CD4-positive, CD25-positive, alpha-beta regulatory T cell (primary cell): ENCODE data around the gene NOP9. TPM values are rescaled to one million over a fixed set of nuclear protein-coding genes. Genes with fewer than 3 reads are reported as not detected.

Experiments
- ATAC-seq, 2 donors: fragments of 150-1000 bp; cut with Tn5 transposase; one replicate each; pipeline ENCODE4 v1.10.0; 2021; ENCODE audit warnings: low read depth in 2 of 2, moderate number of reproducible peaks in 2 of 2, moderate library complexity in 1 of 2
- DNase-seq, 3 donors: peaks; one replicate each; pipeline versions ENCODE4 v3.0.0 to v3.0.0-alpha.2; 2012 to 2022; ENCODE audit warnings: mixed read lengths in 1 of 3
- H3K27ac ChIP-seq: one replicate; pipeline ENCODE4 v1.7.0; 2013; ENCODE audit warnings: mild to moderate bottlenecking, low read length; ENCODE audit not compliant: insufficient read depth, poor library complexity, severe bottlenecking
- H3K27me3 ChIP-seq: one replicate; pipeline ENCODE4 v1.7.0; 2013; ENCODE audit warnings: low read length; ENCODE audit not compliant: control insufficient read depth, insufficient read depth
- H3K36me3 ChIP-seq: one replicate; pipeline ENCODE4 v1.7.0; 2013; ENCODE audit warnings: mild to moderate bottlenecking, low read length, moderate library complexity; ENCODE audit not compliant: control insufficient read depth, insufficient read depth
- H3K4me1 ChIP-seq: 2 replicates; pipeline ENCODE4 v1.7.0; 2013; ENCODE audit warnings: mild to moderate bottlenecking, low read length; ENCODE audit not compliant: insufficient read depth, control insufficient read depth, poor library complexity, severe bottlenecking
- H3K4me3 ChIP-seq: one replicate; pipeline ENCODE4 v1.7.0; 2013; ENCODE audit warnings: low read depth, mild to moderate bottlenecking, low read length, moderate library complexity
- H3K9me3 ChIP-seq, 2 experiments: 1 replicate in 1 of 2; 2 replicates in 1 of 2; pipeline ENCODE4 v1.7.0; 2013; ENCODE audit warnings: low read length in 2 of 2, mild to moderate bottlenecking in 1 of 2, moderate library complexity in 1 of 2; ENCODE audit not compliant: control insufficient read depth in 2 of 2
- H3K27ac Mint-ChIP-seq, 3 donors: one replicate each; pipeline ENCODE4 v1.8.0; 2020 to 2022; ENCODE audit warnings: mild to moderate bottlenecking in 3 of 3, mixed read lengths in 3 of 3, moderate library complexity in 2 of 3
- H3K27me3 Mint-ChIP-seq: one replicate; pipeline ENCODE4 v1.8.0; 2022; ENCODE audit warnings: mild to moderate bottlenecking, mixed read lengths
- H3K36me3 Mint-ChIP-seq: one replicate; pipeline ENCODE4 v1.8.0; 2020; ENCODE audit warnings: mixed read lengths
- H3K4me1 Mint-ChIP-seq, 4 donors: one replicate each; pipeline ENCODE4 v1.8.0; 2020 to 2022; ENCODE audit warnings: mixed read lengths in 4 of 4, mild to moderate bottlenecking in 1 of 4
- H3K4me3 Mint-ChIP-seq, 4 donors: one replicate each; pipeline ENCODE4 v1.8.0; 2020 to 2022; ENCODE audit warnings: mild to moderate bottlenecking in 4 of 4, mixed read lengths in 4 of 4, moderate library complexity in 3 of 4
- H3K9me3 Mint-ChIP-seq, 7 donors: one replicate each; pipeline ENCODE4 v1.8.0; 2020 to 2022; ENCODE audit warnings: mixed read lengths in 7 of 7, mild to moderate bottlenecking in 3 of 7, moderate library complexity in 2 of 7
- polyA plus RNA-seq, 4 donors: library from polyadenylated mRNA; unstranded; fragments of 300-500 nt; fragmentation: Illumina TruSeq; gene quantifications; one replicate each; pipeline ENCODE4 v1.2.3, GENCODE V29; 2021
- total RNA-seq: library from RNA; stranded (reverse); gene quantifications from one replicate; pipeline ENCODE4 v1.2.3, GENCODE V29; 2022

The NOP9 gene
- total and polyA plus RNA-seq, 5 donors from 2014 or later = 1.3 to 30.0 (median 2.1) TPM

DNA sequence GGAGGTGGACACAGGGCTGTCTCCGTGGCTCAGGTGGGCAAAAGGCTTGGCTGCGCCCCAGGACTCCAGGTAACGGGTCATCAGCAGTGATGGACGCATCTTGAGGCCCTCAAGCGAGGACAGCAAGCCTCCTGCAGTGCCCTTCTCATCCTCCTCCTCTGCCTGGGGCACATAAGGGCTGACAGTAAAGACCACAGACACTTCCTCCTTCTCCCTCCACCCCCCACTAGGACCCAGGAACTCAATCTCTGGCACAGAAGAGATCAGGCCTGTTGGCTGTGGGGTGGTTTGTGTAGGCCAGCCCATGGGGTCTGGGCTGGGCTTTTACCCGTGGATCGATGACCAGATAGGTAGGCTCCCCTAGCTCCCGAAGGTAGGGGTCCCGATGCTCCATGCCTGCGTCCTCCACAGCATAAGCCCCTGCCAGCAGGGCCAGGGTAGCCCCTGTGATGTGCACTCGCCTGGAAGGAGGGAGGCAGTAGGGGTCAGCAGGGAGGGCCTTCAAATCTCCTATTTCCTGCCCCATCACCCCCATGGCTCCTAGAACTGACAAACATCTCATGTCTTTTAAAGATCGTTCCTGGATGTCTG lies 29.5 kb downstream of the NOP9 start:
- DNase-seq = no peak
- H3K36me3 Mint-ChIP-seq = no peaks in the 10 kb centered on the region
- H3K4me1 ChIP-seq = peaks cover 28% of the 10 kb centered on the region
- no peak overlapping the region for H3K27ac ChIP-seq
- no peak overlapping the region for H3K4me3 Mint-ChIP-seq
- no peak overlapping the region for H3K4me3 ChIP-seq
- H3K27ac Mint-ChIP-seq = peak overlapping the region in 2 of 3 donors; percentile 39 to 79
- peaks cover 0 to 3% (median 0%) of the 10 kb centered on the region in 7 donors for H3K9me3 Mint-ChIP-seq
- no peak for ATAC-seq
- H3K9me3 ChIP-seq = no peaks in the 10 kb centered on the region
- peaks cover 32% of the 10 kb centered on the region for H3K27me3 Mint-ChIP-seq
- no peaks in the 10 kb centered on the region for H3K36me3 ChIP-seq
- H3K27me3 ChIP-seq = peaks cover 4% of the 10 kb centered on the region
- peaks cover 6 to 51% (median 18%) of the 10 kb centered on the region in 4 donors for H3K4me1 Mint-ChIP-seq

DNA sequence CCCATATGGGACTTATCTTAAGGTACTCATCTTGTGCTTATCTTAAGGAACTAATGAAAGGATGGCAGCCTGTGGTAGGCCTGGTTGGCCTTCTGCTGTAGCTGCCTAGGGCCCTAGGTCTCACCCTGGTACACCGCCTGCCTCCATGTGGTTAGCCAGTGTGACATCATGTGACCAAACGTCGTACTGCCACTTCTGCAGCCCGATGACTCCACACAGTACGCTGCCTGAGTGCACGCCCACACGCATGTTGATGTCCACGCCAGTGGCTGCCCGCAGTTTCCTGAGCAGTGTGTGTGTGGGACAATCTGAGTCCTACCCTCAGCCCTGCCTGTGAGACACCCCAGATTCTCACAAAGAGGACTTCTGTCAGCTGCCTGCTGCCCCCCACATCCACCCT lies 30.1 kb downstream of the NOP9 start:
- Histone ChIP-seq H3K27ac (no peak overlapping the region), H3K36me3 (no peaks in the 10 kb centered on the region), H3K4me3 (no peak overlapping the region), H3K4me1 (peaks cover 33% of the 10 kb centered on the region), H3K9me3 (no peaks in the 10 kb centered on the region), H3K27me3 (peaks cover 4% of the 10 kb centered on the region)
- H3K27ac Mint-ChIP-seq = peak overlapping the region in 1 of 3 donors; percentile 79
- peaks cover 0 to 3% (median 0%) of the 10 kb centered on the region in 7 donors for H3K9me3 Mint-ChIP-seq
- ATAC-seq (no peak), DNase-seq (no peak)
- H3K36me3 Mint-ChIP-seq = no peaks in the 10 kb centered on the region
- no peak overlapping the region for H3K4me3 Mint-ChIP-seq
- peaks cover 6 to 55% (median 18%) of the 10 kb centered on the region in 4 donors for H3K4me1 Mint-ChIP-seq
- peaks cover 31% of the 10 kb centered on the region for H3K27me3 Mint-ChIP-seq

GRCh38 chr14:24330973-24331674 lies 31.5 kb downstream of the NOP9 start:
- Histone ChIP-seq H3K4me1 (peaks cover 39% of the 10 kb centered on the region), H3K9me3 (no peaks in the 10 kb centered on the region), H3K4me3 (peak overlapping the region; percentile 13), H3K27ac (no peak overlapping the region), H3K27me3 (peaks cover 4% of the 10 kb centered on the region), H3K36me3 (no peaks in the 10 kb centered on the region)
- H3K36me3 Mint-ChIP-seq = peaks cover 2% of the 10 kb centered on the region
- H3K9me3 Mint-ChIP-seq = no peaks in the 10 kb centered on the region
- peaks cover 6 to 61% (median 21%) of the 10 kb centered on the region in 4 donors for H3K4me1 Mint-ChIP-seq
- no peak for ATAC-seq
- H3K27me3 Mint-ChIP-seq = peaks cover 40% of the 10 kb centered on the region
- no peak overlapping the region for H3K4me3 Mint-ChIP-seq
- H3K27ac Mint-ChIP-seq = peak overlapping the region in 1 of 3 donors; percentile 62
- DNase-seq = no peak

DNA sequence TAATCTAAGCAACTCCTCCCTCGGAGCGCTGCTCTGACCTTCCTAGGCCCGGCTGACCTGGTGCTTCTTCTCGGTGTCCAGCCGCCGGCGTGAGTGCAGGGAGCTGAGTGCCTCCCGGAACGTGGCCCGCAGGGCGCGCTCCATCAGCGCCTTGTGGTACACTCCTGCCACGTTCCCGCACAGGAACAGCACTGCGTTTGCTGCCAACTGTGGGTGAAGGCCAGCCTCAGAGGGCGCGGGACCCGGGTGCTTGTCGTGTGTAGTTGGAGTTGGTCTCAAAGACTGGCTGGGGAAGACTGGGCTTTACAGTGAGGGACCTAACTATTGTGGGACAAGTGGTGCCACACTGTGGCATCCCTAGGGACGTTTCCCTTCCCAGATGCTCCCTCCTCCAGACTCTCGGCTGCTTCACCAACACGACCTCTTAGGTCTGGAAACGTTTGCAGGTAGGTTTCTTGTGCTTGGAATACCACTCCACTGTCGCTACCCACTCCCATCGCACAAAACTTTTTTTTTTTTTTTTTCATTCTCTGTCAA lies 32.1 kb downstream of the NOP9 start:
- Mint-ChIP-seq H3K4me1 (peaks cover 6 to 62% (median 24%) of the 10 kb centered on the region in 4 donors), H3K9me3 (no peaks in the 10 kb centered on the region)

DNA sequence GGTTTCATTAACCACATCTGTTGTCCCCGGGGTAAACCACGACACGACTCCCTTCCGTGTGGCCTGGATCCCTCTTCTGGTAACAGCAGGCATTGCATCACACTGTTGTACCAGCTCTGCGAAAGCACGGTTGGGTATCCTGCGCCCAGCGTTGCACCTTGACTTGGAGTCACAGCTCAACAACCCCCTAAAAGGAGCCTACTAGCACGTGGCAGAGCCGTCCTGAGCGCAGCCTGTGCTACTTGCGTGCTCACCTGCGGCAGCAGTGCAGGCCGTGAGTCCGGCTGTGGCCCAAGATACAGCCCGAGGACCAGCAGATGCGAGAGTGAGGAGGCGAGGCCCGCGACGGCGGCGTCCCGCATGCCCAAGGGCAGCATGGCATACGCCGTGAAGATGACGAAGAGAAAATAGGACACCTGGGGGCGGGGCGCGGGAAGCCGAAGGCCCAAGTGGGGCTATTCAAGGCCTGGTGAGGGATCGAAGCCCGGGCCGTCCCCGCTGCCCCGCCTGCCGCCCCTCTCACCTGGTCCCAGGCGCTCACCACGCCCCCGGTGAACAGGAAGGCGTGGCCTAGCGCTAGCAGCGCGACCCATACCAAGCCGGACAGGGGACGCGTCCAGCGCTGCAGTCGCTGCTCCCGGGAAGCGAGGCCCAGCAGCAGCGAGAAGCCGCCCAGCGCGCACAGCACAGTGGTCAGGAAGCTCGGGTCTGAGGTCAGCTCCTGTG lies 32.8 kb downstream of the NOP9 start:
- Histone ChIP-seq H3K4me1 (peaks cover 39% of the 10 kb centered on the region), H3K9me3 (no peaks in the 10 kb centered on the region), H3K4me3 (peak overlapping the region; percentile 43), H3K27ac (no peak overlapping the region), H3K36me3 (peaks cover 9% of the 10 kb centered on the region), H3K27me3 (peaks cover 4% of the 10 kb centered on the region)
- H3K9me3 Mint-ChIP-seq = no peaks in the 10 kb centered on the region
- DNase-seq (peak; percentile 76 to 94 (median 89)), ATAC-seq (peak; percentile 92)
- peaks cover 13% of the 10 kb centered on the region for H3K36me3 Mint-ChIP-seq
- peaks cover 45% of the 10 kb centered on the region for H3K27me3 Mint-ChIP-seq
- peak overlapping the region; percentile 79 to 90 (median 88) for H3K4me3 Mint-ChIP-seq
- peaks cover 6 to 61% (median 23%) of the 10 kb centered on the region in 4 donors for H3K4me1 Mint-ChIP-seq
- H3K27ac Mint-ChIP-seq = peak overlapping the region; percentile 57 to 84 (median 82)

More for the DNA sequence above, 32.1 kb downstream of the NOP9 start:
- H3K27me3 ChIP-seq = peaks cover 4% of the 10 kb centered on the region
- Mint-ChIP-seq H3K27ac (peak overlapping the region; percentile 57 to 84 (median 82)), H3K36me3 (peaks cover 7% of the 10 kb centered on the region), H3K4me3 (peak overlapping the region; percentile 71 to 90 (median 83)), H3K27me3 (peaks cover 46% of the 10 kb centered on the region)
- peaks cover 39% of the 10 kb centered on the region for H3K4me1 ChIP-seq
- H3K4me3 ChIP-seq = peak overlapping the region; percentile 43
- DNase-seq = no peak
- ATAC-seq = no peak
- no peaks in the 10 kb centered on the region for H3K9me3 ChIP-seq
- no peak overlapping the region for H3K27ac ChIP-seq
- peaks cover 3% of the 10 kb centered on the region for H3K36me3 ChIP-seq

- H3K36me3 ChIP-seq = peaks cover 18% of the 10 kb centered on the region
- H3K4me3 ChIP-seq = peak within 1 kb of the TSS; percentile 44
- H3K27ac ChIP-seq = no peak within 1 kb of the TSS
- DNase-seq (peak in 1 of 3 donors; percentile 26), ATAC-seq (peak in 1 of 2 donors; percentile 15)
- H3K4me1 Mint-ChIP-seq = peaks cover 6 to 70% (median 31%) of the 10 kb centered on the region in 4 donors
- peaks cover 4% of the 10 kb centered on the region for H3K27me3 ChIP-seq
- H3K36me3 Mint-ChIP-seq = peaks cover 25% of the 10 kb centered on the region
- H3K4me3 Mint-ChIP-seq = peak within 1 kb of the TSS; percentile 48 to 90 (median 82)
- H3K27ac Mint-ChIP-seq = peak within 1 kb of the TSS in 1 of 3 donors; percentile 14
- H3K9me3 ChIP-seq = no peaks in the 10 kb centered on the region
- H3K9me3 Mint-ChIP-seq = peaks cover 0 to 2% (median 0%) of the 10 kb centered on the region in 7 donors
- peaks cover 51% of the 10 kb centered on the region for H3K4me1 ChIP-seq
- H3K27me3 Mint-ChIP-seq = peaks cover 45% of the 10 kb centered on the region
Measured at GRCh38 chr14:24334431-24335291, 35.0 kb downstream of the NOP9 start, which contains the start of gene ADCY4. ADCY4 (minus strand) TSS chr14:24335071; CDS start chr14:24334652, 419 bp downstream.
